Heart left ventricle (tissue), 13 donors: Measurements from ENCODE around the gene ARFIP2.

Experiments used
- POLR2A ChIP-seq, 2 donors: fragments of 450-650 bp; IDR thresholded peaks; one replicate each; pipeline ENCODE4 v1.6.1; 2017; ENCODE audit warnings: antibody characterized with exemption in 2 of 2, mild to moderate bottlenecking in 2 of 2, moderate library complexity in 2 of 2
- TF ChIP-seq, protein P1 (sequence below), 12 donors: fragments of 200-600 bp; sonication (generic) in 4 of 12; IDR thresholded peaks; one replicate each; pipeline versions ENCODE4 v1.5.0 to v1.8.0; 2018 to 2022; ENCODE audit warnings: antibody characterized with exemption in 12 of 12, mild to moderate bottlenecking in 5 of 12
- donor health status: ischemic (EF 13 %, LVEDD 7.1; RV severe dilation, severe dysfunction).
- donor health status: DM: no; HTN: yes; CAD: no.
- donor health status: DM: no; HTN: no; CAD: no.
- donor health status: ischemic (EF 25% LVEDD 6.9; RV normal size, moderate dysfunction).
- donor health status: ischemic (EF 25% LVEDD 5.7; RV mildly dilated, moderate dysfunction).
- donor health status: ischemic (EF 35%, LVEDD 5.7; RV mildly dilated, moderate dysfunction).
- donor health status: nonischemic (EF 11% LVEDD 7.7; RV severe dilation, severe dysfunction).
- donor health status: DM: yes; HTN: yes; CAD: no.
- donor health status: PGD.
- donor health status: ischemic (EF 29% LVEDD 5.4; RV normal size, mild dysfunction).
- donor health status: nonischemic (EF 23%, LVEDD 6.1; RV moderate dilation, normal function).

GRCh38 chr11:6529266-6529665 is 48.1 kb upstream of the ARFIP2 start:
- TF ChIP-seq, protein P1, sequence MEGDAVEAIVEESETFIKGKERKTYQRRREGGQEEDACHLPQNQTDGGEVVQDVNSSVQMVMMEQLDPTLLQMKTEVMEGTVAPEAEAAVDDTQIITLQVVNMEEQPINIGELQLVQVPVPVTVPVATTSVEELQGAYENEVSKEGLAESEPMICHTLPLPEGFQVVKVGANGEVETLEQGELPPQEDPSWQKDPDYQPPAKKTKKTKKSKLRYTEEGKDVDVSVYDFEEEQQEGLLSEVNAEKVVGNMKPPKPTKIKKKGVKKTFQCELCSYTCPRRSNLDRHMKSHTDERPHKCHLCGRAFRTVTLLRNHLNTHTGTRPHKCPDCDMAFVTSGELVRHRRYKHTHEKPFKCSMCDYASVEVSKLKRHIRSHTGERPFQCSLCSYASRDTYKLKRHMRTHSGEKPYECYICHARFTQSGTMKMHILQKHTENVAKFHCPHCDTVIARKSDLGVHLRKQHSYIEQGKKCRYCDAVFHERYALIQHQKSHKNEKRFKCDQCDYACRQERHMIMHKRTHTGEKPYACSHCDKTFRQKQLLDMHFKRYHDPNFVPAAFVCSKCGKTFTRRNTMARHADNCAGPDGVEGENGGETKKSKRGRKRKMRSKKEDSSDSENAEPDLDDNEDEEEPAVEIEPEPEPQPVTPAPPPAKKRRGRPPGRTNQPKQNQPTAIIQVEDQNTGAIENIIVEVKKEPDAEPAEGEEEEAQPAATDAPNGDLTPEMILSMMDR (IDR thresholded peaks at IDR 0.05): no peak
- TF ChIP-seq POLR2A (IDR thresholded peaks at IDR 0.05): no peak
